ENCODE data around the gene SUV39H2. TPM values are rescaled to one million over a fixed set of nuclear protein-coding genes. Genes with fewer than 3 reads are reported as not detected.
"Not testable (repeated sequence)": the region's sequence is repeated elsewhere in the genome, so short reads cannot be mapped to it uniquely, and the experiment has no call there.

SUV39H2 gene
- total RNA-seq, 4 donors from 2014 or later = 7.4 to 41.5 (median 12.2) TPM

GRCh38 chr10:14926061-14926470 is 47.4 kb downstream of the SUV39H2 start:
- intact Hi-C loops (cut with DNase I; ENCODE audit: low total_unique reads) = no loop called here
- no peak for DNase-seq
- H3K9me3 ChIP-seq = no peaks in the 10 kb centered on the region
- no peak overlapping the region for H3K4me3 ChIP-seq
- H3K4me1 ChIP-seq = no peaks in the 10 kb centered on the region
- no peaks in the 10 kb centered on the region for H3K27me3 ChIP-seq
- no peak overlapping the region for H3K27ac ChIP-seq
- TF ChIP-seq POLR2A (IDR thresholded peaks at IDR 0.05) = no peak
- TF ChIP-seq, protein P1, sequence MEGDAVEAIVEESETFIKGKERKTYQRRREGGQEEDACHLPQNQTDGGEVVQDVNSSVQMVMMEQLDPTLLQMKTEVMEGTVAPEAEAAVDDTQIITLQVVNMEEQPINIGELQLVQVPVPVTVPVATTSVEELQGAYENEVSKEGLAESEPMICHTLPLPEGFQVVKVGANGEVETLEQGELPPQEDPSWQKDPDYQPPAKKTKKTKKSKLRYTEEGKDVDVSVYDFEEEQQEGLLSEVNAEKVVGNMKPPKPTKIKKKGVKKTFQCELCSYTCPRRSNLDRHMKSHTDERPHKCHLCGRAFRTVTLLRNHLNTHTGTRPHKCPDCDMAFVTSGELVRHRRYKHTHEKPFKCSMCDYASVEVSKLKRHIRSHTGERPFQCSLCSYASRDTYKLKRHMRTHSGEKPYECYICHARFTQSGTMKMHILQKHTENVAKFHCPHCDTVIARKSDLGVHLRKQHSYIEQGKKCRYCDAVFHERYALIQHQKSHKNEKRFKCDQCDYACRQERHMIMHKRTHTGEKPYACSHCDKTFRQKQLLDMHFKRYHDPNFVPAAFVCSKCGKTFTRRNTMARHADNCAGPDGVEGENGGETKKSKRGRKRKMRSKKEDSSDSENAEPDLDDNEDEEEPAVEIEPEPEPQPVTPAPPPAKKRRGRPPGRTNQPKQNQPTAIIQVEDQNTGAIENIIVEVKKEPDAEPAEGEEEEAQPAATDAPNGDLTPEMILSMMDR (IDR thresholded peaks at IDR 0.05) = no peak
- no peaks in the 10 kb centered on the region for H3K36me3 ChIP-seq

- Histone ChIP-seq H3K27me3 (no peaks in the 10 kb centered on the region), H3K36me3 (no peaks in the 10 kb centered on the region), H3K4me1 (no peaks in the 10 kb centered on the region), H3K9me3 (no peaks in the 10 kb centered on the region), H3K4me3 (no peak overlapping the region), H3K27ac (no peak overlapping the region)
- intact Hi-C loops (cut with DNase I; ENCODE audit: low total_unique reads) = no loop called here
- DNase-seq = no peak
- TF ChIP-seq POLR2A (IDR thresholded peaks at IDR 0.05) = no peak
These were observed 48.2 kb downstream of the SUV39H2 start for GRCh38 chr10:14926722-14927416.

- no peaks in the 10 kb centered on the region for H3K4me1 ChIP-seq
- no peak overlapping the region for H3K27ac ChIP-seq
- H3K27me3 ChIP-seq = no peaks in the 10 kb centered on the region
- DNase-seq = no peak
- intact Hi-C loops (cut with DNase I; ENCODE audit: low total_unique reads) = no loop called here
- H3K36me3 ChIP-seq = no peaks in the 10 kb centered on the region
- H3K4me3 ChIP-seq = no peak overlapping the region
- TF ChIP-seq, protein P1 (IDR thresholded peaks at IDR 0.05) = no peak
- no peak for TF ChIP-seq POLR2A (IDR thresholded peaks at IDR 0.05)
- no peaks in the 10 kb centered on the region for H3K9me3 ChIP-seq
These were observed 51.9 kb downstream of the SUV39H2 start for GRCh38 chr10:14930610-14931009.

GRCh38 chr10:14936584-14936983 is 57.9 kb downstream of the SUV39H2 start:
- no peaks in the 10 kb centered on the region for H3K27me3 ChIP-seq
- no peak overlapping the region for H3K27ac ChIP-seq
- TF ChIP-seq, protein P1 (IDR thresholded peaks at IDR 0.05) = no peak
- TF ChIP-seq POLR2A (IDR thresholded peaks at IDR 0.05) = no peak
- intact Hi-C loops (cut with DNase I; ENCODE audit: low total_unique reads) = no loop called here
- no peaks in the 10 kb centered on the region for H3K9me3 ChIP-seq
- H3K36me3 ChIP-seq = no peaks in the 10 kb centered on the region
- H3K4me1 ChIP-seq = no peaks in the 10 kb centered on the region
- no peak for DNase-seq
- H3K4me3 ChIP-seq = no peak overlapping the region

- H3K9me3 ChIP-seq; H3K27me3 ChIP-seq; H3K4me1 ChIP-seq; intact Hi-C loops (cut with DNase I; ENCODE audit: low total_unique reads); DNase-seq; H3K4me3 ChIP-seq; H3K27ac ChIP-seq; H3K36me3 ChIP-seq: not testable (repeated sequence)
These were observed 60.3 kb downstream of the SUV39H2 start for GRCh38 chr10:14938971-14939370.

GRCh38 chr10:14942147-14942949 is 63.7 kb downstream of the SUV39H2 start:
- intact Hi-C loops (cut with DNase I; ENCODE audit: low total_unique reads); H3K27ac ChIP-seq; H3K27me3 ChIP-seq; H3K9me3 ChIP-seq; H3K4me3 ChIP-seq; DNase-seq; H3K4me1 ChIP-seq; H3K36me3 ChIP-seq: not testable (repeated sequence)

DNA sequence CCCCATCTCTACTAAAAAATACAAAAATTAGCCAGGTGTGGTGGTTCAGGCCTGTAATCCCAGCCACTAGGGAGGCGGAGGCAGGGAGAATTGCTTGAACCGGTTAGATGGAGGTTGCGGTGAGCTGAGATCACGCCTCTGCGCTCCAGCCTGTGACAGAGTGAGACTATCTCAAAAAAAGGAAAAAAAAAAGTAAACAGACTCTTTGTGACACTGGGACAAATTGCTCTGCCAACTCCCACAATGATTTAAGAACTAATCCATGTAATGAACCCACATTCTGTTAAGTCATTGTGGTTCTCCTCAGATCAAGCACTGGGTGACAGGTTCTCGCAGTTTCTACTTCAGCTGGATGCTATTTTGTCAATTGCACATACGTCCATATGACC is 64.3 kb downstream of the SUV39H2 start:
- H3K36me3 ChIP-seq; H3K9me3 ChIP-seq; H3K27ac ChIP-seq; H3K4me3 ChIP-seq; H3K27me3 ChIP-seq; DNase-seq; intact Hi-C loops (cut with DNase I; ENCODE audit: low total_unique reads); H3K4me1 ChIP-seq: not testable (repeated sequence)

All from uterus (tissue), 4 donors.